Astrocyte of the cerebellum (primary cell): ENCODE results near the gene FIZ1.

Source experiments
- DNase-seq: peaks from one replicate; pipeline ENCODE4 v3.0.0-alpha.2; 2011; ENCODE audit warnings: low read depth
- H3K4me3 ChIP-seq: 2 replicates; pipeline ENCODE4 v1.5.1; 2011; ENCODE audit warnings: mild to moderate bottlenecking, low read depth, low read length, moderate library complexity
- CTCF ChIP-seq: IDR thresholded peaks from 2 replicates; pipeline ENCODE4 v1.5.1; 2012; ENCODE audit warnings: low read length, low read depth, moderate library complexity, mild to moderate bottlenecking; ENCODE audit errors: missing control alignments
- in situ Hi-C: cut with HindIII; loops from 2 replicates; pipeline ENCODE4 v1.10.0; 2017; ENCODE audit warnings: low sequenced_read_pairs

Gene FIZ1

GRCh38 chr19:55614711-55615542 is 15.6 kb upstream of the FIZ1 start:
- TF ChIP-seq CTCF = no peak
- no peak overlapping the region for H3K4me3 ChIP-seq
- in situ Hi-C loops = loop anchor here (25.0 kb wide), 1 partner anchor 1153 kb away; the partner anchor contains the start of genes CDC42EP5 and LENG9
- no peak for DNase-seq

GRCh38 chr19:55613930-55614710 is 14.8 kb upstream of the FIZ1 start:
- TF ChIP-seq CTCF = no peak
- H3K4me3 ChIP-seq = no peak overlapping the region
- in situ Hi-C loops = loop anchor here (25.0 kb wide), 1 partner anchor 1152 kb away; the partner anchor contains the start of genes CDC42EP5 and LENG9

GRCh38 chr19:55613396-55613795 is 14.1 kb upstream of the FIZ1 start:
- in situ Hi-C loops = loop anchor here (25.0 kb wide), 1 partner anchor 1151 kb away; the partner anchor contains the start of genes CDC42EP5 and LENG9
- no peak overlapping the region for H3K4me3 ChIP-seq
- no peak for DNase-seq
- no peak for TF ChIP-seq CTCF

More at GRCh38 chr19:55613930-55614710, 14.8 kb upstream of the FIZ1 start:
- no peak for DNase-seq

GRCh38 chr19:55611983-55612645 is 12.8 kb upstream of the FIZ1 start:
- in situ Hi-C loops = loop anchor here (25.0 kb wide), 1 partner anchor 1150 kb away; the partner anchor contains the start of genes CDC42EP5 and LENG9
- no peak for TF ChIP-seq CTCF
- DNase-seq = no peak
- H3K4me3 ChIP-seq = no peak overlapping the region

- DNase-seq = no peak
- in situ Hi-C loops = loop anchor here (25.0 kb wide), 1 partner anchor 1149 kb away; the partner anchor contains the start of genes CDC42EP5 and LENG9
- H3K4me3 ChIP-seq = no peak overlapping the region
- no peak for TF ChIP-seq CTCF
Observed at GRCh38 chr19:55611300-55611982, 12.1 kb upstream of the FIZ1 start.

- in situ Hi-C loops = loop anchor here (10.0 to 25.0 kb wide), 2 partner anchors 255 to 1147 kb away; partner anchors contain the start of genes CDC42EP5, COX6B2 and LENG9
- DNase-seq = no peak
- no peak for TF ChIP-seq CTCF
- H3K4me3 ChIP-seq = no peak overlapping the region
Observed at GRCh38 chr19:55609326-55609725, 10.0 kb upstream of the FIZ1 start.
